IMR-90 (cell line): ENCODE measurements around the gene GPC5. TPM values are rescaled to one million over a fixed set of nuclear protein-coding genes. Genes with fewer than 3 reads are reported as not detected.

Experiments
- ATAC-seq: fragments of 200-7000 bp; cut with Tn5 transposase; 2 replicates; pipeline ENCODE4 v1.9.1; 2020; ENCODE audit warnings: low read depth, mild to moderate bottlenecking, moderate library complexity
- BruUV-seq: library from RNA; stranded (reverse); fragments of 400-500 nt; replicated peaks from 2 replicates; lab custom pipeline; 2021; lab: Mats Ljungman, UMichigan
- CTCF ChIA-PET: fragments of 300-600 bp; formaldehyde crosslinking; extraction: SDS; loops from one replicate; lab custom pipeline; 2021; ENCODE audit warnings: antibody characterized with exemption; lab: Yijun Ruan, JAX
- POLR2A ChIA-PET: fragments of 300-600 bp; sonication (Branson Sonifier 250); formaldehyde crosslinking; loops from one replicate; lab custom pipeline; 2022; ENCODE audit warnings: antibody characterized with exemption; ENCODE audit not compliant: unreplicated experiment; lab: Charles Lee
- DNase-seq: peaks from one replicate; pipeline ENCODE4 v3.0.0; 2013
- H2AFZ ChIP-seq: replicated peaks from 2 replicates; pipeline ENCODE3; 2013; ENCODE audit warnings: low read length, mild to moderate bottlenecking; ENCODE audit not compliant: poor library complexity
- H2AK5ac ChIP-seq: 2 replicates; pipeline ENCODE4 v1.6.1; 2013; ENCODE audit warnings: low read depth, low read length, inconsistent platforms
- H2AK9ac ChIP-seq: replicated peaks from 2 replicates; pipeline ENCODE3; 2013; ENCODE audit warnings: mild to moderate bottlenecking, low read depth, low read length, moderate library complexity; ENCODE audit not compliant: poor library complexity
- H2BK120ac ChIP-seq: 2 replicates; pipeline ENCODE4 v1.6.1; 2013; ENCODE audit warnings: low read depth, low read length, inconsistent platforms
- H2BK15ac ChIP-seq: 3 replicates; pipeline ENCODE4 v1.6.1; 2013; ENCODE audit warnings: low read depth, low read length, inconsistent platforms
- H2BK20ac ChIP-seq: 2 replicates; pipeline ENCODE4 v1.6.1; 2013; ENCODE audit warnings: low read depth, mild to moderate bottlenecking, inconsistent platforms, low read length, moderate library complexity
- H2BK5ac ChIP-seq: 2 replicates; pipeline ENCODE4 v1.6.1; 2013; ENCODE audit warnings: mild to moderate bottlenecking, low read depth, low read length, inconsistent platforms; ENCODE audit not compliant: poor library complexity, severe bottlenecking
- H3K14ac ChIP-seq: replicated peaks from 2 replicates; pipeline ENCODE4 v1.6.1; 2013; ENCODE audit warnings: low read depth, low read length, inconsistent platforms
- H3K18ac ChIP-seq: 2 replicates; pipeline ENCODE4 v1.6.1; 2013; ENCODE audit warnings: low read depth, low read length, control low read depth
- H3K23ac ChIP-seq: 2 replicates; pipeline ENCODE4 v1.6.1; 2013; ENCODE audit warnings: low read depth, low read length, inconsistent platforms
- H3K27ac ChIP-seq: 2 replicates; pipeline ENCODE4 v1.5.1; 2013; ENCODE audit warnings: mild to moderate bottlenecking, control low read depth, low read length; ENCODE audit not compliant: insufficient read depth
- H3K27me3 ChIP-seq: 2 replicates; pipeline ENCODE4 v1.6.1; 2013; ENCODE audit warnings: low read length; ENCODE audit not compliant: control insufficient read depth, insufficient read depth
- H3K36me3 ChIP-seq: 2 replicates; pipeline ENCODE4 v1.6.1; 2013; ENCODE audit warnings: low read length, mixed read lengths; ENCODE audit not compliant: control insufficient read depth, insufficient read depth
- H3K4ac ChIP-seq: 2 replicates; pipeline ENCODE4 v1.6.1; 2013; ENCODE audit warnings: low read depth, low read length, inconsistent platforms
- H3K4me1 ChIP-seq: 2 replicates; pipeline ENCODE4 v1.6.1; 2013; ENCODE audit warnings: low read length, mixed read lengths; ENCODE audit not compliant: control insufficient read depth, insufficient read depth
- H3K4me2 ChIP-seq: 2 replicates; pipeline ENCODE4 v1.6.1; 2013; ENCODE audit warnings: low read depth, mild to moderate bottlenecking, control low read depth, low read length, moderate library complexity
- H3K4me3 ChIP-seq: 2 replicates; pipeline ENCODE4 v1.5.1; 2013; ENCODE audit warnings: low read depth, mild to moderate bottlenecking, control low read depth, low read length, moderate library complexity; ENCODE audit not compliant: insufficient read depth
- H3K56ac ChIP-seq: 2 replicates; pipeline ENCODE4 v1.6.1; 2013; ENCODE audit warnings: low read length, inconsistent platforms; ENCODE audit not compliant: insufficient read depth; ENCODE audit errors: extremely low read depth
- H3K79me1 ChIP-seq, 2 experiments: 2 replicates each; pipeline ENCODE4 v1.6.1; 2013; ENCODE audit warnings: low read length in 2 of 2, inconsistent platforms in 1 of 2, low read depth in 1 of 2
- H3K9ac ChIP-seq: 2 replicates; pipeline ENCODE4 v1.6.1; 2013; ENCODE audit warnings: low read depth, low read length, control low read depth
- H3K9me1 ChIP-seq: 2 replicates; pipeline ENCODE4 v1.6.1; 2013; ENCODE audit warnings: low read length, inconsistent platforms; ENCODE audit not compliant: insufficient read depth
- H3K9me3 ChIP-seq: 2 replicates; pipeline ENCODE4 v1.6.1; 2013; ENCODE audit warnings: low read length; ENCODE audit not compliant: control insufficient read depth, insufficient read depth
- H4K20me1 ChIP-seq: 2 replicates; pipeline ENCODE4 v1.6.1; 2013; ENCODE audit warnings: low read length, inconsistent platforms; ENCODE audit not compliant: insufficient read depth
- H4K5ac ChIP-seq: 2 replicates; pipeline ENCODE4 v1.6.1; 2013; ENCODE audit warnings: mild to moderate bottlenecking, low read depth, low read length, control low read depth
- H4K8ac ChIP-seq, 2 experiments: 2 replicates each; pipeline ENCODE4 v1.6.1; 2013; ENCODE audit warnings: low read depth in 2 of 2, low read length in 2 of 2, control low read depth in 1 of 2, inconsistent platforms in 1 of 2
- H4K91ac ChIP-seq: 2 replicates; pipeline ENCODE4 v1.6.1; 2013; ENCODE audit warnings: low read depth, low read length, inconsistent platforms; ENCODE audit not compliant: insufficient read depth
- BHLHE40 ChIP-seq: fragments of 150-350 bp; IDR thresholded peaks from 2 replicates; pipeline ENCODE4 v1.6.1; 2016; ENCODE audit warnings: mild to moderate bottlenecking, low read depth, low read length
- CEBPB ChIP-seq: IDR thresholded peaks from 2 replicates; pipeline ENCODE4 v1.6.1; 2012; ENCODE audit warnings: low read depth, low read length, improper control_type of control experiment
- CHD1 ChIP-seq: IDR thresholded peaks from 2 replicates; pipeline ENCODE4 v1.6.1; 2012; ENCODE audit warnings: low read depth, low read length, improper control_type of control experiment
- FOS ChIP-seq: fragments of 150-350 bp; IDR thresholded peaks from 2 replicates; pipeline ENCODE4 v1.6.1; 2016; ENCODE audit warnings: low read depth, low read length
- MAFK ChIP-seq: IDR thresholded peaks from 2 replicates; pipeline ENCODE4 v1.6.1; 2012; ENCODE audit warnings: low read depth, low read length, improper control_type of control experiment
- MAZ ChIP-seq: IDR thresholded peaks from 2 replicates; pipeline ENCODE4 v1.6.1; 2012; ENCODE audit warnings: low read depth, mild to moderate bottlenecking, low read length, improper control_type of control experiment, moderate library complexity, borderline replicate concordance
- MXI1 ChIP-seq: IDR thresholded peaks from 2 replicates; pipeline ENCODE4 v1.6.1; 2012; ENCODE audit warnings: low read depth, mild to moderate bottlenecking, low read length, moderate library complexity, borderline replicate concordance
- NFE2L2 ChIP-seq: fragments of 150-350 bp; IDR thresholded peaks from 2 replicates; pipeline ENCODE4 v1.6.1; 2016; ENCODE audit warnings: low read depth, mild to moderate bottlenecking, low read length
- POLR2A ChIP-seq: IDR thresholded peaks from 2 replicates; pipeline ENCODE4 v1.6.1; 2012; ENCODE audit warnings: mild to moderate bottlenecking, low read depth, low read length
- RAD21 ChIP-seq: IDR thresholded peaks from 2 replicates; pipeline ENCODE4 v1.6.1; 2012; ENCODE audit warnings: low read length, improper control_type of control experiment
- RCOR1 ChIP-seq: IDR thresholded peaks from 2 replicates; pipeline ENCODE4 v1.6.1; 2012; ENCODE audit warnings: mild to moderate bottlenecking, low read length, improper control_type of control experiment; ENCODE audit not compliant: insufficient replicate concordance
- RFX5 ChIP-seq: IDR thresholded peaks from 2 replicates; pipeline ENCODE4 v1.8.0; 2012; ENCODE audit warnings: low read depth, mild to moderate bottlenecking, low read length, moderate library complexity
- SMC3 ChIP-seq: fragments of 150-350 bp; IDR thresholded peaks from 2 replicates; pipeline ENCODE4 v1.6.1; 2016; ENCODE audit warnings: low read depth, mild to moderate bottlenecking, antibody characterized with exemption, low read length, moderate library complexity
- WGBS, 2 experiments: methylation state at CpG; one replicate each; pipeline versions ENCODE4 v1.1.5 to v1.1.7; 2013; ENCODE audit warnings: missing lambda C conversion rate in 2 of 2; ENCODE audit not compliant: insufficient read length in 1 of 2; ENCODE audit errors: extremely low coverage in 2 of 2; 5-methylcytosine and 5-hydroxymethylcytosine counted together
- dilution Hi-C: fragments of 300-500 bp; cut with HindIII; formaldehyde crosslinking; loops from one replicate; pipeline ENCODE4 v1.14.3; 2018; ENCODE audit warnings: low sequenced_read_pairs; ENCODE audit not compliant: unreplicated experiment
- in situ Hi-C: fragments of 300-500 bp; cut with MboI; formaldehyde crosslinking; loops from 3 replicates; pipeline ENCODE4 v1.14.3; 2019; ENCODE audit warnings: low sequenced_read_pairs, inconsistent platforms, mixed read lengths
- intact Hi-C: fragments of 100-400 bp; cut with micrococcal nuclease; formaldehyde crosslinking; loops from 2 replicates; pipeline ENCODE4 v1.10.0; 2022
- polyA plus RNA-seq, 3 experiments: library from polyadenylated mRNA; depleted of rRNA; stranded (reverse); fragments of >200 nt; gene quantifications; 2 replicates each; pipeline ENCODE4 v1.2.3, GENCODE V29; 2012; ENCODE audit warnings: low replicate concordance in 1 of 3
- total RNA-seq: library from RNA; depleted of rRNA; stranded (reverse); fragments of >200 nt; gene quantifications from 2 replicates; pipeline ENCODE4 v1.2.3, GENCODE V29; 2012
- TF ChIP-seq, protein P1 (sequence below): fragments of 150-350 bp; IDR thresholded peaks from 2 replicates; pipeline ENCODE4 v1.6.1; 2016; ENCODE audit warnings: low read depth, mild to moderate bottlenecking, low read length, moderate library complexity, borderline replicate concordance
- TF ChIP-seq, protein P2 (sequence below): fragments of 150-350 bp; IDR thresholded peaks from 2 replicates; pipeline ENCODE4 v1.6.1; 2017; ENCODE audit warnings: mild to moderate bottlenecking, antibody characterized with exemption, low read length, low read depth
- TF ChIP-seq, protein P3 (sequence below): conservative IDR thresholded peaks from 2 replicates; pipeline ENCODE4 v1.5.1; 2012; ENCODE audit warnings: mild to moderate bottlenecking, low read depth, low read length, improper control_type of control experiment

Gene GPC5
- total and polyA plus RNA-seq, 2 of the 4 experiments (the other 2 are of a cell fraction) = 0.94 to 1.8 TPM

DNA sequence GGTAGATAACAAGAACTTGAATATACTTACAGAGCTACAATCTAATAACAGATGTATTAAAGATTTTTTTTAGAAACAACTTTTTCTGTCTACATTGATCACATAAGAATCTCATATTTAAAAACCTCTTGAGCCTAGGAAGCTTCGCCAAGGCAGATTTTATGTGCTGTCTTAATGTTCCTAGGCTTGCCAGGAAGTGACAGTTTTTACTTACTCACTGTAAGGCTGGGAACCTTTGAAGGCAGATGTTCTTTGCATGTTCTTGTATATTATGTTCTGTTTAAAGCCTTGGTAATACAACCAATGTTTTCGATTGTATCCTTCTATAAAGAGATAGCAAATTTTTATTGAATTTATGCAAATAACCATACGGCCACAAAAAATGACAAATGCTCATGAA lies 492.7 kb downstream of the GPC5 start:
- H3K14ac ChIP-seq = no peak overlapping the region
- no TSS peak for BruUV-seq
- H3K4me1 ChIP-seq = no peaks in the 10 kb centered on the region
- ChIA-PET CTCF (no interaction called here), POLR2A (no interaction called here)
- no peaks in the 10 kb centered on the region for H3K27me3 ChIP-seq
- no peak overlapping the region for H3K56ac ChIP-seq
- no peak overlapping the region for H3K23ac ChIP-seq
- DNase-seq = no peak
- no peak overlapping the region for H3K9ac ChIP-seq
- H4K5ac ChIP-seq = no peak overlapping the region
- no peaks in the 10 kb centered on the region for H3K36me3 ChIP-seq
- ATAC-seq = no peak
- intact Hi-C loops (no loop called here), dilution Hi-C loops (no loop called here), in situ Hi-C loops (no loop called here)
- H3K9me3 ChIP-seq = 0 out of 2 replicates have a peak, but pooled peaks cover 2% of the 10 kb centered on the region
- H3K4me2 ChIP-seq = no peak overlapping the region
- H2AK9ac ChIP-seq = no peak overlapping the region
- H4K91ac ChIP-seq = no peak overlapping the region
- TF ChIP-seq CEBPB (no peak), MXI1 (no peak), RCOR1 (no peak), NFE2L2 (no peak), RAD21 (no peak), CHD1 (no peak), BHLHE40 (no peak), SMC3 (no peak), FOS (no peak), POLR2A (no peak), MAFK (no peak), MAZ (no peak), RFX5 (no peak)
- TF ChIP-seq, protein P1, sequence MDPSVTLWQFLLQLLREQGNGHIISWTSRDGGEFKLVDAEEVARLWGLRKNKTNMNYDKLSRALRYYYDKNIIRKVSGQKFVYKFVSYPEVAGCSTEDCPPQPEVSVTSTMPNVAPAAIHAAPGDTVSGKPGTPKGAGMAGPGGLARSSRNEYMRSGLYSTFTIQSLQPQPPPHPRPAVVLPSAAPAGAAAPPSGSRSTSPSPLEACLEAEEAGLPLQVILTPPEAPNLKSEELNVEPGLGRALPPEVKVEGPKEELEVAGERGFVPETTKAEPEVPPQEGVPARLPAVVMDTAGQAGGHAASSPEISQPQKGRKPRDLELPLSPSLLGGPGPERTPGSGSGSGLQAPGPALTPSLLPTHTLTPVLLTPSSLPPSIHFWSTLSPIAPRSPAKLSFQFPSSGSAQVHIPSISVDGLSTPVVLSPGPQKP = no peak
- TF ChIP-seq, protein P2, sequence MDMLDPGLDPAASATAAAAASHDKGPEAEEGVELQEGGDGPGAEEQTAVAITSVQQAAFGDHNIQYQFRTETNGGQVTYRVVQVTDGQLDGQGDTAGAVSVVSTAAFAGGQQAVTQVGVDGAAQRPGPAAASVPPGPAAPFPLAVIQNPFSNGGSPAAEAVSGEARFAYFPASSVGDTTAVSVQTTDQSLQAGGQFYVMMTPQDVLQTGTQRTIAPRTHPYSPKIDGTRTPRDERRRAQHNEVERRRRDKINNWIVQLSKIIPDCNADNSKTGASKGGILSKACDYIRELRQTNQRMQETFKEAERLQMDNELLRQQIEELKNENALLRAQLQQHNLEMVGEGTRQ = no peak
- TF ChIP-seq, protein P3, sequence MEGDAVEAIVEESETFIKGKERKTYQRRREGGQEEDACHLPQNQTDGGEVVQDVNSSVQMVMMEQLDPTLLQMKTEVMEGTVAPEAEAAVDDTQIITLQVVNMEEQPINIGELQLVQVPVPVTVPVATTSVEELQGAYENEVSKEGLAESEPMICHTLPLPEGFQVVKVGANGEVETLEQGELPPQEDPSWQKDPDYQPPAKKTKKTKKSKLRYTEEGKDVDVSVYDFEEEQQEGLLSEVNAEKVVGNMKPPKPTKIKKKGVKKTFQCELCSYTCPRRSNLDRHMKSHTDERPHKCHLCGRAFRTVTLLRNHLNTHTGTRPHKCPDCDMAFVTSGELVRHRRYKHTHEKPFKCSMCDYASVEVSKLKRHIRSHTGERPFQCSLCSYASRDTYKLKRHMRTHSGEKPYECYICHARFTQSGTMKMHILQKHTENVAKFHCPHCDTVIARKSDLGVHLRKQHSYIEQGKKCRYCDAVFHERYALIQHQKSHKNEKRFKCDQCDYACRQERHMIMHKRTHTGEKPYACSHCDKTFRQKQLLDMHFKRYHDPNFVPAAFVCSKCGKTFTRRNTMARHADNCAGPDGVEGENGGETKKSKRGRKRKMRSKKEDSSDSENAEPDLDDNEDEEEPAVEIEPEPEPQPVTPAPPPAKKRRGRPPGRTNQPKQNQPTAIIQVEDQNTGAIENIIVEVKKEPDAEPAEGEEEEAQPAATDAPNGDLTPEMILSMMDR = no peak
- H3K4ac ChIP-seq = no peak overlapping the region
- no peaks in the 10 kb centered on the region for H4K20me1 ChIP-seq
- H2BK5ac ChIP-seq = no peak overlapping the region
- H2BK20ac ChIP-seq = no peak overlapping the region
- no peaks in the 10 kb centered on the region for H3K79me1 ChIP-seq
- no peak overlapping the region for H3K27ac ChIP-seq
- no peak overlapping the region for H4K8ac ChIP-seq
- H3K18ac ChIP-seq = no peak overlapping the region
- H3K9me1 ChIP-seq = no peaks in the 10 kb centered on the region
- no peak overlapping the region for H2BK15ac ChIP-seq
- H2AFZ ChIP-seq = no peak overlapping the region
- no peak overlapping the region for H3K4me3 ChIP-seq
- no peak overlapping the region for H2AK5ac ChIP-seq
- WGBS, 2 experiments = no CpG with 5 or more reads among the region's 3 CpGs
- H2BK120ac ChIP-seq = no peak overlapping the region
